Hematopoietic multipotent progenitor cell treated with erythropoietin and hydrocortisone succinate and interleukin-3 and kit ligand, for 17 days (in vitro differentiated cells): ENCODE data around the gene RFXANK.
"Not testable (repeated sequence)": the region's sequence is repeated elsewhere in the genome, so short reads cannot be mapped to it uniquely, and the experiment has no call there.

ENCODE experiments used
- DNase-seq: peaks from one replicate; pipeline ENCODE4 v3.0.0-alpha.2; 2015; ENCODE audit warnings: low spot score

RFXANK gene

DNA sequence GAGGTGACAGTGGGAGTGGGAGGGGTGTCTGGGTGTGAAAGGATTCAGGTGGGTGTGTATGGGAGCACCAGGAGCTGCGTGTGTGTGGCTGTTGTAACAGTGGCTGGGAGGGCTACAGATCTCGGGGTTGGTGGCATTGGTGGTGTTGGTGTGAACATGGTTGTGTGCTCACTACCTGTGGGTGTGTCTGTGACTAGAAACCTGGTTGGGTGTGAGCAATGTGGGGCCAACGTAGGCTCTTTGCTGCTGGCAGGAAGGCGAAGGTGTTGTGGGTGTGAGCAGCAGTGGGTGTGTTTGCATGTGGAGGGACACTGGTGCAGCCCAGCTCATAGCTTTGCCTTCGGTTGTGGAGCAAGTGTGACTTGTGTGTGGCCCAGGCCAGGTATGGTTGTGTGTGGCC lies 14.9 kb downstream of the RFXANK start:
- no peak for DNase-seq

DNA sequence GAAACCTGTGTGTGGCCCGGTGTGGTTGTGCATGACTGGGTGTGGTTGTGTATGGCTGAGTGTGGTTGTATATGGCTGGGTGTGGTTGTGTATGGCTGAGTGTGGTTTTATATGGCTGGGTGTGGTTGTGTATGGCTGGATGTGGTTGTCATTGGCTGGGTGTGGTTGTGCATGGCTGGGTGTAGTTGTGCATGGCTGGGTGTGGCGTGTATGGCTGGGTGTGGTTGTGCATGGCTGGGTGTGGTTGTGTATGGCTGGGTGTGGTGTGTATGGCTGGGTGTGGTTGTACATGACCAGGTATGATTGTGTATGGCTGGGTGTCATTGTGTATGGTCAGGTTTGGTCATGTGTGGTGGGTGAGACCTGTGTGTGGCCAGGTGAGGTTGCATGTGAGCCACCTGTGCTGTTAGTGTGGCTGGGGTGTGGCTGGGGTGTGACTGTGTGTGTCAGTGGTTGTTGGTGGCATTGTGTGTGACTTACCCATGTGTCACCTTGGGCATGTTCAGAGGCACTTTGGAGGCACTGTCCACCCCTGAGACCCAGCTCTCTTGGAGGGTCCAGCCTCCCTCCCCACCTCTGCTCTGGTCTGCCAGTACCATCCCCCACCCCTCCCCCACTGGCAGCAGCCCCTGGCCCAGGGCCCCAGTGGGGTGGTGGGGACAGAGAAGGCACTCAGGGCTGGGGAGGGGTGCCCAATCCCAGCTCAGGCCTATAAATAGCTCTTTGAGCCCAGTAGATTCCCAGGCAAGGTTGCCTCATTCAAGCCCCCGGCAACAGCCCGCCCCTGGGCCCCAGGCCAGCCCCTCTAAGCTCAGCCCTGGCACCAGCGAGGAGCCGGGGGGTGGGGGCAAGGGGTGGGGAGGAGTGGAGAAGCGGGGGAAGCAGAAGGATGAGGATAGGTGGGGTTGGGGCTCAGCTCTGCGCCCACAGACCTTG lies 15.8 kb downstream of the RFXANK start:
- peak; percentile 39 for DNase-seq

- no peak for DNase-seq
These were observed 17.3 kb downstream of the RFXANK start for GRCh38 chr19:19209372-19209771.

DNA sequence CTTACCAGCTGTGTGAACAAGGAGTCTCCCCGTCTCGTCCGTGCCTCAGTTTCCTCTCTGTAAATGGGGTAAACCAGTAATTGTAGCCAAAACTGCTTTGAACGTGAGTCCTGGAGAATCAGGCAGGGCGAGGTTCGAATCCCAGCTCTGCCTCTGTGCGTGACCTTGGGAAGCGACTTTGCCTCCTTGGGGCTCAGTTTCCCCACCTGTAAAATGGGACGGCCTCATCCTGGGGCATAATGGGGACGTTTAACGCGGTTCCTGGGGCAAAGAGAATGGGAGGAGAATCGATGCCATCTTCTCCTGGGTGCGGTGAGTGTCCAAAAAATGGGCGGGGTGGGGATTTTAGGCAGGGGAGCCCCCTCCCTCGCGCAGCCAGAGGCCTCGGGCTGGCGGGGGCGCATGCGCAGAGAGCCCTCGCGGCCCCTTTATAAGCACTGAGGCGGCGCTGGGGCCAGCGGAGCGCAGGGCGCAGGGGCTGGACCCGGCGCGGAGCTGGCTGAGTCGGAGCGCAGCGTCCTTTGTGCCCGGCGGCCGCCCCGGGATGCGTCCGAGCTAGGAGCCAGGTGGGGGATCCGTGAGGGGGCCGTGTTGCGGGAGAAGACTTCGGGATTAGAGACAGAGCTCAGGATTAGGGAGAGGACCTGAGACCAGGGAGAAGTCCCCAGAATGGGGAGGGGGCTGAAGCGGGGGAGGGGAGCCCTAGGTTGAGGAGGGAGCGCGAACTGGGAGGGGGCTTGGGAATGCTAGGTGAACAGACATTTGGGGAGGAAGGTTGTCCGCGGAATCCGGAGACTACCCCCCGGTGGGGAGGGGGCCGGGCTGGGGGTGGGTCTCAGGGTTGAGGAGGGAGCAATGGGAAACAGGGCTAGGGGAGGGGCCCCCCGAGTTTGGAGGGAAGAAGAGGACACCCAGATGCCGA lies 19.7 kb downstream of the RFXANK start, which contains the start of gene NCAN:
Gene NCAN, plus strand, starts transcription at position 460 of the 922 bp plus-strand sequence. CDS start 4,996 bp downstream, outside the sequence.
- DNase-seq: no peak

- no peak for DNase-seq
These were observed 20.9 kb downstream of the RFXANK start for GRCh38 chr19:19212916-19213315.

- no peak for DNase-seq
These were observed 21.5 kb downstream of the RFXANK start for GRCh38 chr19:19213426-19214158.

DNA sequence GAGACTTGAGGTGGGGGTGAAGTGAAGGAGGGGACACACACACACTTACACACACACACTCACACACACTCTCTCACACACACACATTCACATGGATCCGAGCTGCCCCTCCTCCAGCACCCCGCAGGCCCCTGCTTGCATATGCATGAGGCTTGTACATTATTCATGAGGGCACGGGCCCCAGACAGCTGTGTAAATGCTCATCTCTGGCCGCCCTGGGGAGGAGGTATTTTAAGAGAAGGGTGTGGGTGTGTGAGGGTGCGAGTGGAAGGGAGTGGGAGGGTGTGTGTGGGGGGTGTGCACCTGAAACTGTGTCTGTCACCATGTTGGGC lies 22.1 kb downstream of the RFXANK start:
- DNase-seq: no peak

GRCh38 chr19:19214892-19215291 lies 22.8 kb downstream of the RFXANK start:
- DNase-seq: no peak

DNA sequence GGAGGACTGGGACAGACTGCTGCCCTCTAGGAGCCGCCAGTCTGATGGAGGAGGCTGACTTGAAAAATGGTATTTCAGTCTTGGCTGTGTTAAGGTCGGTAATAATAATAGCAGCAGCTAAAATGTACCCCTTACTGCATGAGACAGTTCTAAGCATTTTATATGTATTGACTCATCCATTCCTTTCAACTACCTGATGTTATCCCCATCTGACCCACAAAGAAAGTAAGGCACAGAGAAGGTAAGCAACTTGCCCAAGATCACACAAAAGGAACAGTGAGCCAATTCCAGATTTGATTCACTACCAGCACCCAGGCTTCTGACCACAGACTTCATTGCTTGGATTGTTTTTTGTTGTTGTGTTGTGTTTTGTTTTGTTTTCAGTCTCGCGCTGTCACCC lies 23.7 kb downstream of the RFXANK start:
- no peak for DNase-seq

- DNase-seq: no peak
These were observed 25.0 kb downstream of the RFXANK start for GRCh38 chr19:19217099-19217498.

DNA sequence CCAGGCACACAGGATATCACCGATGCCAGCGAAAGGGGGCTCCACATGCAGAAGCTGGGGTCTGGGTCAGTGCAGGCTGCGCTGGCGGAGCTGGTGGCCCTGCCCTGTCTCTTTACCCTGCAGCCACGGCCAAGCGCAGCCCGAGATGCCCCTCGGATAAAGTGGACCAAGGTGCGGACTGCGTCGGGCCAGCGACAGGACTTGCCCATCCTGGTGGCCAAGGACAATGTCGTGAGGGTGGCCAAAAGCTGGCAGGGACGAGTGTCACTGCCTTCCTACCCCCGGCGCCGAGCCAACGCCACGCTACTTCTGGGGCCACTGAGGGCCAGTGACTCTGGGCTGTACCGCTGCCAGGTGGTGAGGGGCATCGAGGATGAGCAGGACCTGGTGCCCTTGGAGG lies 26.9 kb downstream of the RFXANK start:
- DNase-seq: no peak

- not testable (repeated sequence) for DNase-seq
These were observed 28.9 kb downstream of the RFXANK start for GRCh38 chr19:19221000-19221399.

GRCh38 chr19:19223060-19223459 lies 31.0 kb downstream of the RFXANK start:
- no peak for DNase-seq

DNA sequence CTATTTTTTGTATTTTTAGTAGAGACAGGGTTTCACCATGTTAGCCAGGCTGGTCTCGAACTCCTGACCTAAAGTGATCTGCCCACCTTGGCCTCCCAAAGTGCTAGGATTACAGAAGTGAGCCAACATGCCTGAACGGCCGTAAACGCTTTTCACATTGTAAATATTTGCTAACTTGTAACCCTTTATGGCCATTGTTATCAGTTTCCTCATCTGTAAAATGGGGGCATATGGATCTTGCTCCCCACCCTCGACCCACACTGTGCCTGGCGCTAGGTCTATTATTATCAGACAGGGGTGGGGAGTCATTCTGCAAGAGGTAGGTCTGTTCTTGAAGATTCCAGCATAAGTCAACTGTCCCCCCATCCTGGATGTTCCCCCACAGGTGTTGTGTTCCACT lies 31.6 kb downstream of the RFXANK start:
- no peak for DNase-seq

DNA sequence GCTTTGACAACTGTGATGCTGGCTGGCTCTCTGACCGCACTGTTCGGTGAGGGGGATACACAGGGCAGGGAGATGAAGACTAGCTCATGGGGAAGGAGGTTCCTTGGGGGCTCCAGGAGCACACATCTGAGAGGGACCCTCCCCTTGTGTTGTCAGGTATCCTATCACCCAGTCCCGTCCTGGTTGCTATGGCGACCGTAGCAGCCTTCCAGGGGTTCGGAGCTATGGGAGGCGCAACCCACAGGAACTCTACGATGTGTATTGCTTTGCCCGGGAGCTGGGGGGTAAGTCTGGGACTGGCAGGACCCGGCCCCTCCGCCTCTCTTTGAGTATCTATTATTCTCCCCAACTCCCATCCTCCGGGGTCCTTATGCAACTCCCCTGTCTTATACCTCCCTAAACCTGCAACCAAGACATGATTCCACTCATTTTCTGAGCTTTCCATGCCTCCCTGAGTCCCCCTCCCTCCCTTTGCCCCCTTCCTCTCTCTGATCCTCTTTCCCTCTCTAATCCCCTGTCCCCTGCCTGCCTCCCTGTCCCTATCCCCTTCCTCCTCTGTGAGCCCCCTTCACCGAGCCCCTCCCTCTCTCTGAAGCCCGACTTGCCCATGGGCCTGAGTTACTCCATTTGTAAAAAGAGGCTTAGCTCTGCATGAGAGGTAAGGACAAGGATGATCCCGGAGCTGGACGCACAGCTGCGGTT lies 32.2 kb downstream of the RFXANK start:
- no peak for DNase-seq

DNA sequence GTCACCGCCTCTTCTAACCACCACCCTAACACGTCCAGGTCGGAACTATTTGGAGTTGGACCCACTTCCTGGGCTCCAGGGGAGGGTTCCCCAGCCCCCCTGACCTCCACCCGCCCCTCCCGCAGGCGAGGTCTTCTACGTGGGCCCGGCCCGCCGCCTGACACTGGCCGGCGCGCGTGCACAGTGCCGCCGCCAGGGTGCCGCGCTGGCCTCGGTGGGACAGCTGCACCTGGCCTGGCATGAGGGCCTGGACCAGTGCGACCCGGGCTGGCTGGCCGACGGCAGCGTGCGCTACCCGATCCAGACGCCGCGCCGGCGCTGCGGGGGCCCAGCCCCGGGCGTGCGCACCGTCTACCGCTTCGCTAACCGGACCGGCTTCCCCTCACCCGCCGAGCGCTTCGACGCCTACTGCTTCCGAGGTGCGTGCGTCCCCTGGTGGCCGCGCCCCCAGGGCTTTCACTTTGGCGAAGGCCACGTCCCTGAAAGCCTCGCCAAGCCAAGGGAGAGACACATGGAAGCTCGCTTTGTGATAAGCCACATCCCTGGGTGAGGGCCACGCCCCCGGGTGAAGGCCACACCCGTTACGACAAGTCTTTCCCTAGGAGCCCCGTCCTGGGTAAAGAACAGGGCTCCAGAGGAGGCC lies 32.9 kb downstream of the RFXANK start:
- peak; percentile 72 for DNase-seq

- no peak for DNase-seq
These were observed 34.1 kb downstream of the RFXANK start for GRCh38 chr19:19226204-19226603.

GRCh38 chr19:19226663-19227062 lies 34.6 kb downstream of the RFXANK start:
- no peak for DNase-seq

DNA sequence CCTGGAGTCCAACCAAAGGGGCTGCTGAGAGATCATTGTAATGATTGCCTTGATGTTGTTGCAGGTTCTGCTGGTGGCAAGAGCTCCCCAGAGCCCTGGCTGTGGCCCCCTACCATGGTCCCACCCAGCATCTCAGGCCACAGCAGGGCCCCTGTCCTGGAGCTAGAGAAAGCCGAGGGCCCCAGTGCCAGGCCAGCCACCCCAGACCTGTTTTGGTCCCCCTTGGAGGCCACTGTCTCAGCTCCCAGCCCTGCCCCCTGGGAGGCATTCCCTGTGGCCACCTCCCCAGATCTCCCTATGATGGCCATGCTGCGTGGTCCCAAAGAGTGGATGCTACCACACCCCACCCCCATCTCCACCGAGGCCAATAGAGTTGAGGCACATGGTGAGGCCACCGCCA lies 35.2 kb downstream of the RFXANK start:
- DNase-seq: no peak

GRCh38 chr19:19229701-19230100 lies 37.6 kb downstream of the RFXANK start:
- DNase-seq: no peak

DNA sequence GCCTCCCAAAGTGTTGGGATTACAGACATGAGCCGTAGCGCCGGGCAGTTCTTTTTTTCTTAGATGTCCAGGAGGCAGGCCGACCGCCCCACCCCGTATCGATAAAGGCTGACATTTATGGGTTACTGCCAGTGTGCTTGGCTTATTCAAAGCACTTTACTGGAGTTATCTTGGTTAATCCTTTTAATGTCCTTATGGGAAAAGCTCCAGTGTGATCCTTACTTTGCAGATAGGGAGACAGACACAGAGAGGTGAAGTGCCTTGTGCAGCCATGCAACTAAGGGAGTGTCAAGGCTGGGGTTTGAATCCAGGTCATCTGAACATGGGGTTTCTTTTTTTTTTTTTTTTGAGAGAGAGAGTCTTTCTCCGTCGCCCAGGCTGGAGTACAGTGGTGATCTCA lies 38.9 kb downstream of the RFXANK start:
- no peak for DNase-seq
